RWPE2 (cell line): ENCODE data around the gene R3HDM4.
"Not testable (repeated sequence)": the region's sequence is repeated elsewhere in the genome, so short reads cannot be mapped to it uniquely, and the experiment has no call there.

Experiments used
- ATAC-seq: fragments of 200-7000 bp; cut with Tn5 transposase; 3 replicates; pipeline ENCODE4 v1.9.1; 2021; ENCODE audit warnings: low read depth
- DNase-seq: peaks from one replicate; pipeline ENCODE4 v3.0.0-alpha.2; 2020; ENCODE audit warnings: low spot score
- H3K27ac ChIP-seq: fragments of 450-650 bp; 2 replicates; pipeline ENCODE4 v1.5.1; 2017; ENCODE audit warnings: mild to moderate bottlenecking; ENCODE audit not compliant: poor library complexity, severe bottlenecking
- H3K27me3 ChIP-seq: fragments of 250-450 bp; sonication (Bioruptor Pico); 2 replicates; pipeline ENCODE4 v1.5.1; 2021; ENCODE audit warnings: mild to moderate bottlenecking, moderate library complexity; ENCODE audit not compliant: insufficient read depth, poor library complexity, severe bottlenecking
- H3K36me3 ChIP-seq: fragments of 250-450 bp; sonication (Bioruptor Pico); 2 replicates; pipeline ENCODE4 v1.5.1; 2020; ENCODE audit warnings: low read depth, mild to moderate bottlenecking, moderate library complexity
- H3K4me1 ChIP-seq: fragments of 250-450 bp; sonication (Bioruptor Pico); 2 replicates; pipeline ENCODE4 v1.5.1; 2021; ENCODE audit warnings: mild to moderate bottlenecking, moderate library complexity; ENCODE audit not compliant: insufficient read depth, poor library complexity, severe bottlenecking
- H3K4me3 ChIP-seq: fragments of 250-450 bp; sonication (Bioruptor Pico); 2 replicates; pipeline ENCODE4 v1.5.1; 2021; ENCODE audit warnings: mild to moderate bottlenecking, moderate library complexity; ENCODE audit not compliant: severe bottlenecking
- H3K9me3 ChIP-seq: fragments of 250-450 bp; sonication (Bioruptor Pico); 2 replicates; pipeline ENCODE4 v1.5.1; 2021; ENCODE audit warnings: mild to moderate bottlenecking, moderate library complexity; ENCODE audit not compliant: severe bottlenecking
- CTCF ChIP-seq: fragments of 450-650 bp; IDR thresholded peaks from one replicate; pipeline ENCODE4 v1.5.1; 2017; ENCODE audit warnings: mild to moderate bottlenecking, moderate library complexity; ENCODE audit not compliant: poor library complexity, severe bottlenecking

Gene R3HDM4

DNA sequence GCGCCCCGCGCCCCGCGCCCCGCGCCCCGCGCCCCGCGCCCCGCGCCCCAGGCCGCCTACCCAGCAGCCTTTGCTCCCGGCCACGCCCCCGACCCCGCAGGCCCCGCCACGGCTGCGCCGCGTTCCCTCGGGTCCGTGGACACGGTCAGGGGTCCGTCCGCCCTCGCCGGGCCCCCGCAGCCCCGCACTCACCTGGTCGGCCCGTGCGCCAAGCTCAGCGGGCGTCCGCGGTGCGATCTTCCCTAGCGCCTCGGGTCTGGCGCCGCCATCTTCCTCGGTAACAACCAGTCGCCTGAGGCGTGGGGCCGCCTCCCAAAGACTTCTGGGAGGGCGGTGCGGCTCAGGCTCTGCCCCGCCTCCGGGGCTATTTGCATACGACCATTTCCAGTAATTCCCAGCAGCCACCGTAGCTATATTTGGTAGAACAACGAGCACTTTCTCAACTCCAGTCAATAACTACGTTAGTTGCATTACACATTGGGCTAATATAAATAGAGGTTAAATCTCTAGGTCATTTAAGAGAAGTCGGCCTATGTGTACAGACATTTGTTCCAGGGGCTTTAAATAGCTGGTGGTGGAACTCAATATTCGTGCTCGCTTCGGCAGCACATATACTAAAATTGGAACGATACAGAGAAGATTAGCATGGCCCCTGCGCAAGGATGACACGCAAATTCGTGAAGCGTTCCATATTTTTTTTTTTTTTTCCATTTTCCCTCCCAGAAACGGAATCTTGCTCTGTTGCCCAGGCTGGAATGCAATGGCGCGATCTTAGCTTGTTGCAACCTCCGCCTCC lies 19.9 kb downstream of the R3HDM4 start, which contains the start of the genes MED16 and RNU6-9:
Gene MED16, minus strand, starts transcription at position 294 of the 796 bp plus-strand sequence. CDS start 2,056 bp downstream, outside the sequence.
Gene RNU6-9, plus strand, starts transcription at position 591 of the 796 bp plus-strand sequence.
- Histone ChIP-seq H3K27ac (peak within 1 kb of the TSS; percentile 74), H3K4me1 (no peaks in the 10 kb centered on the region), H3K4me3 (peak within 1 kb of the TSS; percentile 66), H3K9me3 (no peaks in the 10 kb centered on the region), H3K36me3 (peaks cover 13% of the 10 kb centered on the region), H3K27me3 (no peaks in the 10 kb centered on the region)
- TF ChIP-seq CTCF: no peak
- peak; percentile 89 for ATAC-seq
- peak; percentile 88 for DNase-seq

GRCh38 chr19:892243-892893 lies 20.7 kb downstream of the R3HDM4 start:
- no peak for ATAC-seq
- H3K4me1 ChIP-seq: no peaks in the 10 kb centered on the region
- no peak for TF ChIP-seq CTCF
- H3K4me3 ChIP-seq: peak overlapping the region; percentile 66
- DNase-seq: peak; percentile 59
- H3K27me3 ChIP-seq: no peaks in the 10 kb centered on the region
- H3K27ac ChIP-seq: peak overlapping the region; percentile 74
- peaks cover 13% of the 10 kb centered on the region for H3K36me3 ChIP-seq
- H3K9me3 ChIP-seq: no peaks in the 10 kb centered on the region

GRCh38 chr19:891421-892200 lies 21.4 kb downstream of the R3HDM4 start:
- not testable (repeated sequence) for H3K27me3 ChIP-seq, ATAC-seq, H3K9me3 ChIP-seq, H3K4me1 ChIP-seq
- peak; percentile 55 for DNase-seq
- peak overlapping the region; percentile 66 for H3K4me3 ChIP-seq
- H3K27ac ChIP-seq: peak overlapping the region; percentile 74
- peaks cover 17% of the 10 kb centered on the region for H3K36me3 ChIP-seq

GRCh38 chr19:890831-891230 lies 22.2 kb downstream of the R3HDM4 start:
- Histone ChIP-seq H3K36me3 (peaks cover 17% of the 10 kb centered on the region), H3K4me3 (no peak overlapping the region), H3K27me3 (no peaks in the 10 kb centered on the region), H3K4me1 (no peaks in the 10 kb centered on the region), H3K27ac (no peak overlapping the region), H3K9me3 (no peaks in the 10 kb centered on the region)
- DNase-seq (no peak), ATAC-seq (no peak)
- no peak for TF ChIP-seq CTCF

GRCh38 chr19:889662-890295 lies 23.2 kb downstream of the R3HDM4 start:
- ATAC-seq (no peak), DNase-seq (no peak)
- Histone ChIP-seq H3K36me3 (peaks cover 20% of the 10 kb centered on the region), H3K4me1 (no peaks in the 10 kb centered on the region), H3K9me3 (no peaks in the 10 kb centered on the region), H3K4me3 (no peak overlapping the region), H3K27ac (no peak overlapping the region), H3K27me3 (no peaks in the 10 kb centered on the region)
- no peak for TF ChIP-seq CTCF
